Ascending aorta (tissue), 2 donors: Measurements from ENCODE around the gene TP53I13. TPM values are rescaled to one million over a fixed set of nuclear protein-coding genes. Genes with fewer than 3 reads are reported as not detected.

Experiments used
- DNase-seq, 2 donors: peaks; one replicate each; pipeline ENCODE4 v3.0.0-alpha.2; 2019; ENCODE audit warnings: low spot score in 2 of 2
- H3K27ac ChIP-seq, 2 donors: fragments of 200-600 bp; sonication (generic); one replicate each; pipeline ENCODE4 v1.5.1; 2016 to 2017; ENCODE audit warnings: mild to moderate bottlenecking in 1 of 2
- H3K27me3 ChIP-seq: fragments of 200-600 bp; sonication (generic); one replicate; pipeline ENCODE4 v1.5.1; 2017
- H3K36me3 ChIP-seq, 2 donors: fragments of 200-600 bp; sonication (generic); one replicate each; pipeline ENCODE4 v1.5.1; 2016
- H3K4me1 ChIP-seq, 2 donors: fragments of 200-600 bp; sonication (generic); one replicate each; pipeline ENCODE4 v1.5.1; 2016 to 2017; ENCODE audit warnings: mild to moderate bottlenecking in 1 of 2
- H3K4me3 ChIP-seq, 2 donors: fragments of 200-600 bp; sonication (generic); one replicate each; pipeline ENCODE4 v1.5.1; 2016 to 2017; ENCODE audit warnings: mild to moderate bottlenecking in 1 of 2
- H3K9me3 ChIP-seq, 2 donors: fragments of 200-600 bp; sonication (generic); one replicate each; pipeline ENCODE4 v1.5.1; 2016
- CTCF ChIP-seq, 3 experiments: fragments of 200-600 bp in 2 of 3; fragments of 450-650 bp in 1 of 3; sonication (generic) in 2 of 3; IDR thresholded peaks; one replicate each; pipeline ENCODE4 v1.5.1; 2016 to 2019; ENCODE audit warnings: antibody characterized with exemption in 3 of 3, mild to moderate bottlenecking in 1 of 3, moderate library complexity in 1 of 3
- intact Hi-C: fragments of 100-400 bp; cut with DNase I; formaldehyde crosslinking; loops from one replicate; pipeline ENCODE4 v1.15.1; 2023
- total RNA-seq: library from RNA; depleted of rRNA; stranded (reverse); fragments of >200 nt; gene quantifications from one replicate; pipeline ENCODE4 v1.1.0, GENCODE V29; 2016

TP53I13 gene
- total RNA-seq, 1 donor from 2014 or later = 93.7 TPM

GRCh38 chr17:29620271-29620670, 51.8 kb downstream of the TP53I13 start:
- no peaks in the 10 kb centered on the region for H3K27me3 ChIP-seq
- DNase-seq = no peak
- no peaks in the 10 kb centered on the region for H3K9me3 ChIP-seq
- TF ChIP-seq CTCF (IDR thresholded peaks at IDR 0.05) = no peak
- H3K36me3 ChIP-seq = no peaks in the 10 kb centered on the region
- no peak overlapping the region for H3K27ac ChIP-seq
- intact Hi-C loops = no loop called here
- no peak overlapping the region for H3K4me3 ChIP-seq
- H3K4me1 ChIP-seq = peaks cover 18 to 27% of the 10 kb centered on the region in 2 donors

GRCh38 chr17:29620779-29621500, 52.4 kb downstream of the TP53I13 start:
- Histone ChIP-seq H3K4me3 (no peak overlapping the region), H3K4me1 (peaks cover 16 to 21% of the 10 kb centered on the region in 2 donors), H3K27ac (no peak overlapping the region), H3K36me3 (no peaks in the 10 kb centered on the region), H3K9me3 (no peaks in the 10 kb centered on the region), H3K27me3 (no peaks in the 10 kb centered on the region)
- intact Hi-C loops = no loop called here
- no peak for DNase-seq
- TF ChIP-seq CTCF (IDR thresholded peaks at IDR 0.05) = no peak

- H3K9me3 ChIP-seq = no peaks in the 10 kb centered on the region
- intact Hi-C loops = loop anchor here (2.0 kb wide), 1 partner anchor 139 kb away; no protein-coding TSS in a partner anchor
- peak overlapping the region; percentile 61 to 79 for H3K4me3 ChIP-seq
- no peak for TF ChIP-seq CTCF (IDR thresholded peaks at IDR 0.05)
- DNase-seq = no peak
- no peaks in the 10 kb centered on the region for H3K36me3 ChIP-seq
- peak overlapping the region in 1 of 2 donors; percentile 50 for H3K27ac ChIP-seq
- peaks cover 13% of the 10 kb centered on the region in 2 donors for H3K4me1 ChIP-seq
- no peaks in the 10 kb centered on the region for H3K27me3 ChIP-seq
These were observed 53.3 kb downstream of the TP53I13 start for GRCh38 chr17:29621751-29622194.

Other genes starting within 250 kb of the TP53I13 start
- 20.8 TPM for gene TAOK1, start 178.3 kb upstream of the TP53I13 start, total RNA-seq
- 11.0 TPM for gene ABHD15, start 1.7 kb upstream of the TP53I13 start, total RNA-seq
- 142 TPM for gene GIT1, start 20.9 kb downstream of the TP53I13 start, total RNA-seq
- 16.7 TPM for gene ANKRD13B, start 24.4 kb downstream of the TP53I13 start, total RNA-seq
- gene CORO6, start 54.2 kb downstream of the TP53I13 start, total RNA-seq = 22.0 TPM